8988T (cell line): ENCODE measurements around the gene LITAF.
"Not testable (repeated sequence)": the region's sequence is repeated elsewhere in the genome, so short reads cannot be mapped to it uniquely, and the experiment has no call there.

Experiments
- DNase-seq: peaks from one replicate; pipeline ENCODE4 v3.0.0; 2011

Gene LITAF

GRCh38 chr16:11513366-11513765, 73.4 kb downstream of the LITAF start:
- not testable (repeated sequence) for DNase-seq

GRCh38 chr16:11511801-11512200, 74.9 kb downstream of the LITAF start:
- no peak for DNase-seq

- no peak for DNase-seq
Observed at GRCh38 chr16:11511328-11511727, 75.4 kb downstream of the LITAF start.

GRCh38 chr16:11510178-11510973, 76.3 kb downstream of the LITAF start:
- DNase-seq = no peak

- DNase-seq = no peak
Observed at GRCh38 chr16:11507991-11508390, 78.7 kb downstream of the LITAF start.

GRCh38 chr16:11507350-11507749, 79.4 kb downstream of the LITAF start:
- no peak for DNase-seq

- DNase-seq = no peak
Observed at GRCh38 chr16:11506741-11507305, 79.9 kb downstream of the LITAF start.

- not testable (repeated sequence) for DNase-seq
Observed at GRCh38 chr16:11504261-11504660, 82.5 kb downstream of the LITAF start.

- no peak for DNase-seq
Observed at GRCh38 chr16:11503566-11503965, 83.2 kb downstream of the LITAF start.

- no peak for DNase-seq
Observed at GRCh38 chr16:11502239-11502638, 84.5 kb downstream of the LITAF start.

- DNase-seq = no peak
Observed at GRCh38 chr16:11501632-11502031, 85.1 kb downstream of the LITAF start.

GRCh38 chr16:11500700-11501346, 85.9 kb downstream of the LITAF start:
- DNase-seq = no peak

GRCh38 chr16:11499295-11500089, 87.2 kb downstream of the LITAF start:
- no peak for DNase-seq

GRCh38 chr16:11498683-11499082, 88.0 kb downstream of the LITAF start:
- DNase-seq = no peak

- no peak for DNase-seq
Observed at GRCh38 chr16:11497851-11498289, 88.8 kb downstream of the LITAF start.
